Measurements from ENCODE around the gene HTR4. TPM values are rescaled to one million over a fixed set of nuclear protein-coding genes. Genes with fewer than 3 reads are reported as not detected.
A peak's percentile ranks its signal among the peaks of the same experiment; 100 is the strongest.

Gene HTR4, protein sequence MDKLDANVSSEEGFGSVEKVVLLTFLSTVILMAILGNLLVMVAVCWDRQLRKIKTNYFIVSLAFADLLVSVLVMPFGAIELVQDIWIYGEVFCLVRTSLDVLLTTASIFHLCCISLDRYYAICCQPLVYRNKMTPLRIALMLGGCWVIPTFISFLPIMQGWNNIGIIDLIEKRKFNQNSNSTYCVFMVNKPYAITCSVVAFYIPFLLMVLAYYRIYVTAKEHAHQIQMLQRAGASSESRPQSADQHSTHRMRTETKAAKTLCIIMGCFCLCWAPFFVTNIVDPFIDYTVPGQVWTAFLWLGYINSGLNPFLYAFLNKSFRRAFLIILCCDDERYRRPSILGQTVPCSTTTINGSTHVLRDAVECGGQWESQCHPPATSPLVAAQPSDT
- 10 to 100 TPM; 15.0 to 18.8 (median 17.3) TPM for total RNA-seq
- long read RNA-seq, donor 1, partial matches to known transcripts = 0 of 6 reads
- long read RNA-seq, donor 1, other reads (novel, unspliced or antisense) = 5 of 6 reads
- long read RNA-seq, donor 2, partial matches to known transcripts = 0 of 1 reads
- long read RNA-seq, donor 2, other reads (novel, unspliced or antisense) = 0 of 1 reads

DNA sequence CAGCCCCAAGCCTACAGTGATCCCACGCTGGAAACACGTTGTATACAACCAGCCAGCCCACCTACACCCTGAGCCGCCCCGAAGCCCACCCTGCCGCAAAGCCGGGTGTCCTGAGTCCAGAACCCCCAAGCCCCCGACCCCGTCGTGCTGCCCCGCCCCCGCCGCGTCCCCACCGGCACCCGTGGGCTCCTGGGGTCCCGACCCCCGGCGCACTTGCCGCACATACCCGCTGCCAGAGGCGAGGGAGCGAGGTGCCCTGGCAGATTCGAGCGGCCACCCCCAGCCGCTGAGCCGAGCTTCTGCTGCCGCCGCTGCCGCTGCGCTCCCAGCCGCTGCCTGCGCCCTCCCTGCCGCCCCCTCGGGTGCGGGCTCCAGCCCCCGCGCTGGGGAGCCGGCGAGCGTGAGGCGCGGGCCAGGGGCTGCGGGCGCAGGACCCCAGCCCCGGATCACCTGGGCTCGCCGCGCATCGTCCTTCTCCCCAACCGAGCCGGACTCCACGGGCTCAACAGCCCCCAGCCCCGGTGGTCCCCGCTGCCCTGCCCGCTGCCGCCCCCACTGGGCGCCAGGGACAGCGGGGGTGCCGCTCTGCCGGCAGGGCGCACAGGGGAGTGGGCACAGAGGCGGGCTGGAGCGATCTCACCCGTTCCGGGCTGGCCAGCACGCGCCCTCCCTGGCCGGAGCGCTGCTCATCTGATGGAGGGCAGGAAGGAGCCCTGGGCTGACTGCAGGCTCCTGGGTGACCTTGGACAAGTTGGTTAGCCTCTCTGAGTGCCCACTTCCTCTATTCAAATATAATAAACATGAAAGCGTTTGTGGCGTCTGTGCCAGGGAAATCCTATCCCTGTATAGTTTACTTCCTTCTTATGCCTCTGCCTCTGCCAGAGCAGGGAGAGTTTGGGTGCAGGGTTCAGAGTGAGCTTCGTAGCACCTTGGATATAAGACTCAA, at the start of gene HTR4:
Gene HTR4, minus strand, starts transcription at position 692 of the 946 bp plus-strand sequence. CDS start 17,513 bp downstream, outside the sequence.
- TF ChIP-seq CTCF (IDR thresholded peaks at IDR 0.05) = no peak
- Histone ChIP-seq H3K36me3 (ENCODE audit: low read depth) (no peaks in the 10 kb centered on the region), H3K4me3 (peak within 1 kb of the TSS; percentile 35), H3K4me1 (ENCODE audit: low read depth) (no peaks in the 10 kb centered on the region), H3K9me3 (no peaks in the 10 kb centered on the region)
- ATAC-seq (peak; percentile 91), DNase-seq (peak; percentile 65 to 73 (median 73))
- intact Hi-C loops (cut with DNase I, micrococcal nuclease) = no loop called here

- TF ChIP-seq CTCF (IDR thresholded peaks at IDR 0.05) = no peak
- no peaks in the 10 kb centered on the region for H3K36me3 ChIP-seq (ENCODE audit: low read depth)
- ATAC-seq (no peak), DNase-seq (no peak)
- intact Hi-C loops (cut with DNase I, micrococcal nuclease) = no loop called here
- no peak overlapping the region for H3K4me3 ChIP-seq
- H3K4me1 ChIP-seq (ENCODE audit: low read depth) = no peaks in the 10 kb centered on the region
- no peaks in the 10 kb centered on the region for H3K9me3 ChIP-seq
These were observed 47.8 kb upstream of the HTR4 start for GRCh38 chr5:148702019-148702596.

- no peak overlapping the region for H3K4me3 ChIP-seq
- intact Hi-C loops (cut with DNase I, micrococcal nuclease) = no loop called here
- H3K4me1 ChIP-seq (ENCODE audit: low read depth) = no peaks in the 10 kb centered on the region
- TF ChIP-seq CTCF (IDR thresholded peaks at IDR 0.05) = no peak
- ATAC-seq (no peak), DNase-seq (no peak)
- no peaks in the 10 kb centered on the region for H3K9me3 ChIP-seq
- no peaks in the 10 kb centered on the region for H3K36me3 ChIP-seq (ENCODE audit: low read depth)
These were observed 44.7 kb upstream of the HTR4 start for GRCh38 chr5:148699028-148699427.

DNA sequence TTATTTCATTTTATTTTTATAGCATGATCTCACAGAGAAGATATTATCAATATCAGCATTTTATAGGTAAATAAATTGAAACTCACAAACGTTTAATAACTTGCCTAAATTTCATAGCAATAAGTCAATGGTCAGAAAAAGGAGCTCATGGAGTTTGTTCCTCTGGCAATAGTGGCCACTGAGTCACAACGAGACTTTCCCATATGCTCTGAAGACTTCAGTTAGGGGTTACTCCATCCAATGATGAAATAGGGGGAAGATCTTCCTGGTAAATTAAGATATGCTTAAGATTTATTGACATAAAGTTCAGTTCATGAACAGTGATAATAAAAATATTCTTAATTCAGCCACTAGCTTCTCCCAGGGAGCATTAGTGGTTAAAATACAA, 43.5 kb upstream of the HTR4 start:
- no peaks in the 10 kb centered on the region for H3K9me3 ChIP-seq
- no peak for ATAC-seq
- no peak for TF ChIP-seq CTCF (IDR thresholded peaks at IDR 0.05)
- no peaks in the 10 kb centered on the region for H3K36me3 ChIP-seq (ENCODE audit: low read depth)
- H3K4me3 ChIP-seq = no peak overlapping the region
- no peak for DNase-seq
- no peaks in the 10 kb centered on the region for H3K4me1 ChIP-seq (ENCODE audit: low read depth)
- intact Hi-C loops (cut with DNase I, micrococcal nuclease) = no loop called here

GRCh38 chr5:148697180-148697808, 43.0 kb upstream of the HTR4 start:
- no peaks in the 10 kb centered on the region for H3K9me3 ChIP-seq

More at GRCh38 chr5:148697180-148697808, 43.0 kb upstream of the HTR4 start:
- Histone ChIP-seq H3K4me1 (ENCODE audit: low read depth) (no peaks in the 10 kb centered on the region), H3K4me3 (no peak overlapping the region), H3K36me3 (ENCODE audit: low read depth) (no peaks in the 10 kb centered on the region)
- DNase-seq (no peak), ATAC-seq (no peak)
- intact Hi-C loops (cut with DNase I, micrococcal nuclease) = no loop called here
- TF ChIP-seq CTCF (IDR thresholded peaks at IDR 0.05) = no peak
